Effector CD8-positive, alpha-beta T cell (primary cell): ENCODE measurements around the gene DNAAF2.
"Not testable (repeated sequence)": the region's sequence is repeated elsewhere in the genome, so short reads cannot be mapped to it uniquely, and the experiment has no call there.

Experiments
- DNase-seq: peaks from one replicate; lab custom pipeline; 2025; lab: John Stamatoyannopoulos, UW

Gene DNAAF2

GRCh38 chr14:49584981-49585640 lies 49.9 kb downstream of the DNAAF2 start:
- not testable (repeated sequence) for DNase-seq

- DNase-seq = no peak
Measured at GRCh38 chr14:49584058-49584457, 51.0 kb downstream of the DNAAF2 start.

- DNase-seq = no peak
Measured at GRCh38 chr14:49583629-49584028, 51.4 kb downstream of the DNAAF2 start.

GRCh38 chr14:49582113-49582977 lies 52.7 kb downstream of the DNAAF2 start:
- no peak for DNase-seq

- no peak for DNase-seq
Measured at GRCh38 chr14:49581209-49582112, 53.6 kb downstream of the DNAAF2 start.

GRCh38 chr14:49579841-49580240 lies 55.2 kb downstream of the DNAAF2 start:
- DNase-seq = no peak

GRCh38 chr14:49578141-49578540 lies 56.9 kb downstream of the DNAAF2 start:
- DNase-seq = no peak
